GM18502 (cell line): ENCODE results near the gene ATP6V0B.

Experiments
- ATAC-seq: cut with Tn5 transposase; IDR thresholded peaks from one replicate; pipeline ENCODE4 v1.9.1; 2021; ENCODE audit warnings: mild to moderate bottlenecking; ENCODE audit not compliant: unreplicated experiment, poor library complexity

Gene ATP6V0B

GRCh38 chr1:43982241-43982640 is 7.5 kb downstream of the ATP6V0B start:
- no peak for ATAC-seq

- ATAC-seq, result no peak
Observed at GRCh38 chr1:43982808-43983207, 8.0 kb downstream of the ATP6V0B start.

GRCh38 chr1:43983253-43983899 is 8.6 kb downstream of the ATP6V0B start:
- no peak for ATAC-seq

- no peak for ATAC-seq
Observed at GRCh38 chr1:43984855-43985254, 10.1 kb downstream of the ATP6V0B start.

GRCh38 chr1:43985984-43986595 is 11.3 kb downstream of the ATP6V0B start:
- ATAC-seq, result no peak

GRCh38 chr1:43986712-43987111 is 12.0 kb downstream of the ATP6V0B start:
- no peak for ATAC-seq

- no peak for ATAC-seq
Observed at GRCh38 chr1:43987159-43987902, 12.6 kb downstream of the ATP6V0B start.

GRCh38 chr1:43990271-43991199 is 15.8 kb downstream of the ATP6V0B start:
- no peak for ATAC-seq

- no peak for ATAC-seq
Observed at GRCh38 chr1:43991200-43991475, 16.4 kb downstream of the ATP6V0B start.

GRCh38 chr1:43991476-43992231 is 16.9 kb downstream of the ATP6V0B start, which contains the start of gene CCDC24:
TSS of gene CCDC24 (plus strand) at chr1:43991599. CDS start at chr1:43991879, 280 bp downstream.
- peak; percentile 69 for ATAC-seq

GRCh38 chr1:43992232-43992995 is 17.7 kb downstream of the ATP6V0B start:
- no peak for ATAC-seq

- no peak for ATAC-seq
Observed at GRCh38 chr1:43993206-43993914, 18.6 kb downstream of the ATP6V0B start.

GRCh38 chr1:43994071-43994470 is 19.3 kb downstream of the ATP6V0B start:
- ATAC-seq, result no peak

- ATAC-seq, result no peak
Observed at GRCh38 chr1:43994794-43995790, 20.3 kb downstream of the ATP6V0B start.

GRCh38 chr1:43995984-43996732 is 21.4 kb downstream of the ATP6V0B start:
- no peak for ATAC-seq

- no peak for ATAC-seq
Observed at GRCh38 chr1:43996733-43997115, 22.0 kb downstream of the ATP6V0B start.
